Breast epithelium (tissue), 4 donors: ENCODE data around the gene STX5. TPM values are rescaled to one million over a fixed set of nuclear protein-coding genes. Genes with fewer than 3 reads are reported as not detected.
"Not testable (repeated sequence)": the region's sequence is repeated elsewhere in the genome, so short reads cannot be mapped to it uniquely, and the experiment has no call there.

Experiments
- DNase-seq, 2 donors: peaks; one replicate each; pipeline ENCODE4 v3.0.0-alpha.2; 2019; ENCODE audit warnings: low spot score in 2 of 2
- H3K27ac ChIP-seq, 2 donors: fragments of 200-600 bp; sonication (generic) in 1 of 2; one replicate each; pipeline ENCODE4 v1.5.1; 2016 to 2019; ENCODE audit warnings: mild to moderate bottlenecking in 1 of 2
- H3K27me3 ChIP-seq, 2 donors: fragments of 200-600 bp; sonication (generic) in 1 of 2; one replicate each; pipeline versions ENCODE4 v1.5.1 to v1.6.0; 2017 to 2019; ENCODE audit warnings: control low read depth in 1 of 2, mild to moderate bottlenecking in 1 of 2
- H3K36me3 ChIP-seq: fragments of 200-600 bp; one replicate; pipeline ENCODE4 v1.5.1; 2019
- H3K4me1 ChIP-seq, 2 donors: fragments of 200-600 bp; sonication (generic); one replicate each; pipeline ENCODE4 v1.5.1; 2016 to 2019; ENCODE audit warnings: control low read depth in 1 of 2
- H3K4me3 ChIP-seq, 3 donors: fragments of 200-600 bp; sonication (generic); 1 replicate in 2 of 3; 2 replicates in 1 of 3; pipeline ENCODE4 v1.5.1; 2016 to 2019; ENCODE audit warnings: mild to moderate bottlenecking in 3 of 3, moderate library complexity in 2 of 3
- H3K9me3 ChIP-seq, 2 donors: fragments of 200-600 bp; sonication (generic) in 1 of 2; one replicate each; pipeline ENCODE4 v1.5.1; 2016 to 2019; ENCODE audit warnings: control low read depth in 1 of 2
- CTCF ChIP-seq, 3 donors: fragments of 450-650 bp; IDR thresholded peaks; one replicate each; pipeline ENCODE4 v1.5.1; 2016 to 2017; ENCODE audit warnings: antibody characterized with exemption in 3 of 3, mild to moderate bottlenecking in 3 of 3, moderate library complexity in 3 of 3
- POLR2A ChIP-seq: fragments of 450-650 bp; IDR thresholded peaks from one replicate; pipeline ENCODE4 v1.6.1; 2016; ENCODE audit warnings: antibody characterized with exemption, mild to moderate bottlenecking, moderate library complexity
- POLR2AphosphoS5 ChIP-seq, 3 donors: sonication (generic); formaldehyde crosslinking; IDR thresholded peaks; one replicate each; pipeline ENCODE4 v1.6.1; 2017; ENCODE audit warnings: antibody characterized with exemption in 3 of 3
- intact Hi-C: fragments of 100-400 bp; cut with DNase I; formaldehyde crosslinking; loops from one replicate; pipeline ENCODE4 v1.15.1; 2023; ENCODE audit warnings: low total_unique reads
- total RNA-seq, 3 donors: library from RNA; depleted of rRNA; stranded (reverse); fragments of >200 nt; gene quantifications; one replicate each; pipeline ENCODE4 v1.1.0, GENCODE V29; 2016

Gene STX5
- total RNA-seq, 3 donors from 2014 or later, result 30.8 to 42.3 (median 34.2) TPM

GRCh38 chr11:62876712-62877111 is 44.9 kb upstream of the STX5 start:
- no peak for TF ChIP-seq CTCF (IDR thresholded peaks at IDR 0.05)
- no peak for TF ChIP-seq POLR2A
- Histone ChIP-seq H3K4me1 (peaks cover 0 to 14% of the 10 kb centered on the region in 2 donors), H3K9me3 (no peaks in the 10 kb centered on the region), H3K27ac (no peak overlapping the region), H3K4me3 (no peak overlapping the region), H3K36me3 (no peaks in the 10 kb centered on the region), H3K27me3 (no peaks in the 10 kb centered on the region)
- DNase-seq, result no peak
- intact Hi-C loops, result loop anchor here (10.0 kb wide), 1 partner anchor 482 kb away; no protein-coding TSS in a partner anchor

GRCh38 chr11:62875698-62876478 is 44.0 kb upstream of the STX5 start:
- no peak for DNase-seq
- H3K4me1 ChIP-seq, result peaks cover 0 to 14% of the 10 kb centered on the region in 2 donors
- no peaks in the 10 kb centered on the region for H3K36me3 ChIP-seq
- H3K4me3 ChIP-seq, result no peak overlapping the region
- TF ChIP-seq CTCF (IDR thresholded peaks at IDR 0.05), result no peak
- TF ChIP-seq POLR2AphosphoS5 (IDR thresholded peaks at IDR 0.05), result no peak
- TF ChIP-seq POLR2A, result no peak
- no peak overlapping the region for H3K27ac ChIP-seq
- intact Hi-C loops, result loop anchor here (10.0 kb wide), 1 partner anchor 481 kb away; no protein-coding TSS in a partner anchor
- no peaks in the 10 kb centered on the region for H3K9me3 ChIP-seq
- H3K27me3 ChIP-seq, result no peaks in the 10 kb centered on the region

GRCh38 chr11:62874851-62875250 is 43.0 kb upstream of the STX5 start:
- Histone ChIP-seq H3K36me3 (no peaks in the 10 kb centered on the region), H3K27ac (no peak overlapping the region), H3K27me3 (no peaks in the 10 kb centered on the region), H3K4me1 (peaks cover 0 to 12% of the 10 kb centered on the region in 2 donors), H3K9me3 (no peaks in the 10 kb centered on the region), H3K4me3 (no peak overlapping the region)
- TF ChIP-seq POLR2AphosphoS5 (IDR thresholded peaks at IDR 0.05) (no peak), CTCF (IDR thresholded peaks at IDR 0.05) (no peak), POLR2A (no peak)
- no peak for DNase-seq
- intact Hi-C loops, result loop anchor here (10.0 kb wide), 1 partner anchor 480 kb away; no protein-coding TSS in a partner anchor

GRCh38 chr11:62865635-62866034 is 33.8 kb upstream of the STX5 start:
- intact Hi-C loops, result loop anchor here (10.0 kb wide), 1 partner anchor 81 kb away; the partner anchor contains the start of gene TMEM179B
- no peak for TF ChIP-seq CTCF (IDR thresholded peaks at IDR 0.05)
- no peak for TF ChIP-seq POLR2AphosphoS5 (IDR thresholded peaks at IDR 0.05)
- no peak for TF ChIP-seq POLR2A

GRCh38 chr11:62863687-62864335 is 32.0 kb upstream of the STX5 start:
- Histone ChIP-seq H3K4me3 (no peak overlapping the region), H3K27ac (peak overlapping the region in 1 of 2 donors; percentile 21), H3K4me1 (no peaks in the 10 kb centered on the region), H3K27me3 (no peaks in the 10 kb centered on the region), H3K9me3 (no peaks in the 10 kb centered on the region), H3K36me3 (no peaks in the 10 kb centered on the region)
- DNase-seq, result no peak
- TF ChIP-seq POLR2A (no peak), POLR2AphosphoS5 (IDR thresholded peaks at IDR 0.05) (no peak), CTCF (IDR thresholded peaks at IDR 0.05) (no peak)
- intact Hi-C loops, result loop anchor here (10.0 kb wide), 1 partner anchor 79 kb away; the partner anchor contains the start of gene TMEM179B

More at GRCh38 chr11:62865635-62866034, 33.8 kb upstream of the STX5 start:
- no peaks in the 10 kb centered on the region for H3K9me3 ChIP-seq
- no peaks in the 10 kb centered on the region for H3K4me1 ChIP-seq
- H3K27ac ChIP-seq, result no peak overlapping the region
- DNase-seq, result no peak
- H3K4me3 ChIP-seq, result no peak overlapping the region
- H3K27me3 ChIP-seq, result no peaks in the 10 kb centered on the region
- no peaks in the 10 kb centered on the region for H3K36me3 ChIP-seq

GRCh38 chr11:62861564-62862192 is 29.8 kb upstream of the STX5 start:
- intact Hi-C loops, result loop anchor here (10.0 kb wide), 1 partner anchor 77 kb away; the partner anchor contains the start of gene TMEM179B
- not testable (repeated sequence) for H3K27ac ChIP-seq, H3K36me3 ChIP-seq, DNase-seq, H3K4me1 ChIP-seq, H3K4me3 ChIP-seq, H3K9me3 ChIP-seq, H3K27me3 ChIP-seq
